Mucosa of stomach (tissue), 1 donor: ENCODE data around the gene CEACAM19.
"Not testable (repeated sequence)": the region's sequence is repeated elsewhere in the genome, so short reads cannot be mapped to it uniquely, and the experiment has no call there.

Source experiments
- H3K27me3 ChIP-seq: one replicate; pipeline ENCODE4 v1.7.0; 2013; ENCODE audit warnings: mild to moderate bottlenecking, low read length; ENCODE audit not compliant: control insufficient read depth, insufficient read depth
- H3K36me3 ChIP-seq: one replicate; pipeline ENCODE4 v1.7.0; 2013; ENCODE audit warnings: low read length; ENCODE audit not compliant: control insufficient read depth, insufficient read depth
- H3K4me1 ChIP-seq: one replicate; pipeline ENCODE4 v1.7.0; 2013; ENCODE audit warnings: mild to moderate bottlenecking, low read length; ENCODE audit not compliant: control insufficient read depth, insufficient read depth
- H3K4me3 ChIP-seq: one replicate; pipeline ENCODE4 v1.7.0; 2013; ENCODE audit warnings: low read length
- H3K9ac ChIP-seq: one replicate; pipeline ENCODE4 v1.7.0; 2013; ENCODE audit warnings: mild to moderate bottlenecking, low read length, moderate library complexity
- H3K9me3 ChIP-seq: one replicate; pipeline ENCODE4 v1.7.0; 2013; ENCODE audit warnings: mild to moderate bottlenecking, low read length, moderate library complexity; ENCODE audit not compliant: control insufficient read depth
- donor health status: Pancreatic carcinoma.

CEACAM19 gene

GRCh38 chr19:44684396-44684795 lies 13.1 kb downstream of the CEACAM19 start:
- peaks cover 17% of the 10 kb centered on the region for H3K4me1 ChIP-seq
- not testable (repeated sequence) for H3K9me3 ChIP-seq, H3K27me3 ChIP-seq, H3K9ac ChIP-seq, H3K4me3 ChIP-seq, H3K36me3 ChIP-seq

GRCh38 chr19:44684892-44685863 lies 13.9 kb downstream of the CEACAM19 start:
- Histone ChIP-seq H3K9ac (no peak overlapping the region), H3K4me1 (peaks cover 23% of the 10 kb centered on the region), H3K36me3 (no peaks in the 10 kb centered on the region), H3K9me3 (no peaks in the 10 kb centered on the region), H3K27me3 (no peaks in the 10 kb centered on the region), H3K4me3 (no peak overlapping the region)

GRCh38 chr19:44685877-44686276 lies 14.6 kb downstream of the CEACAM19 start:
- H3K9ac ChIP-seq = no peak overlapping the region
- H3K36me3 ChIP-seq = no peaks in the 10 kb centered on the region
- no peak overlapping the region for H3K4me3 ChIP-seq
- H3K27me3 ChIP-seq = no peaks in the 10 kb centered on the region
- no peaks in the 10 kb centered on the region for H3K9me3 ChIP-seq
- peaks cover 22% of the 10 kb centered on the region for H3K4me1 ChIP-seq

- Histone ChIP-seq H3K4me1 (peaks cover 23% of the 10 kb centered on the region), H3K27me3 (no peaks in the 10 kb centered on the region), H3K9ac (no peak overlapping the region), H3K4me3 (no peak overlapping the region), H3K36me3 (no peaks in the 10 kb centered on the region), H3K9me3 (no peaks in the 10 kb centered on the region)
These were observed 15.6 kb downstream of the CEACAM19 start for GRCh38 chr19:44686896-44687295.

- H3K9ac ChIP-seq = no peak overlapping the region
- H3K36me3 ChIP-seq = no peaks in the 10 kb centered on the region
- no peak overlapping the region for H3K4me3 ChIP-seq
- H3K4me1 ChIP-seq = peaks cover 33% of the 10 kb centered on the region
- H3K9me3 ChIP-seq = no peaks in the 10 kb centered on the region
- no peaks in the 10 kb centered on the region for H3K27me3 ChIP-seq
These were observed 16.6 kb downstream of the CEACAM19 start for GRCh38 chr19:44687888-44688287.

- Histone ChIP-seq H3K27me3 (no peaks in the 10 kb centered on the region), H3K4me3 (no peak overlapping the region), H3K4me1 (peaks cover 40% of the 10 kb centered on the region)
These were observed 18.2 kb downstream of the CEACAM19 start for GRCh38 chr19:44689290-44690130.

GRCh38 chr19:44690131-44690440 lies 18.8 kb downstream of the CEACAM19 start:
- no peaks in the 10 kb centered on the region for H3K27me3 ChIP-seq
- no peaks in the 10 kb centered on the region for H3K9me3 ChIP-seq
- H3K4me1 ChIP-seq = peaks cover 40% of the 10 kb centered on the region
- H3K36me3 ChIP-seq = no peaks in the 10 kb centered on the region
- H3K9ac ChIP-seq = no peak overlapping the region
- H3K4me3 ChIP-seq = no peak overlapping the region

More at GRCh38 chr19:44689290-44690130, 18.2 kb downstream of the CEACAM19 start:
- Histone ChIP-seq H3K9me3 (no peaks in the 10 kb centered on the region), H3K9ac (no peak overlapping the region), H3K36me3 (no peaks in the 10 kb centered on the region)

GRCh38 chr19:44692379-44692721 lies 21.1 kb downstream of the CEACAM19 start:
- H3K36me3 ChIP-seq = no peaks in the 10 kb centered on the region
- no peaks in the 10 kb centered on the region for H3K9me3 ChIP-seq
- H3K27me3 ChIP-seq = no peaks in the 10 kb centered on the region
- no peak overlapping the region for H3K4me3 ChIP-seq
- H3K9ac ChIP-seq = peak overlapping the region; percentile 49
- peaks cover 53% of the 10 kb centered on the region for H3K4me1 ChIP-seq

GRCh38 chr19:44694184-44694579 lies 22.9 kb downstream of the CEACAM19 start:
- H3K36me3 ChIP-seq = no peaks in the 10 kb centered on the region
- no peaks in the 10 kb centered on the region for H3K27me3 ChIP-seq
- no peak overlapping the region for H3K9ac ChIP-seq
- peaks cover 65% of the 10 kb centered on the region for H3K4me1 ChIP-seq
- H3K9me3 ChIP-seq = no peaks in the 10 kb centered on the region
- H3K4me3 ChIP-seq = no peak overlapping the region

GRCh38 chr19:44696939-44697669 lies 25.8 kb downstream of the CEACAM19 start:
- Histone ChIP-seq H3K27me3 (no peaks in the 10 kb centered on the region), H3K9me3 (no peaks in the 10 kb centered on the region), H3K36me3 (no peaks in the 10 kb centered on the region), H3K9ac (no peak overlapping the region), H3K4me3 (no peak overlapping the region), H3K4me1 (peaks cover 55% of the 10 kb centered on the region)

- Histone ChIP-seq H3K4me1 (peaks cover 50% of the 10 kb centered on the region), H3K9me3 (no peaks in the 10 kb centered on the region), H3K9ac (peak overlapping the region; percentile 22), H3K4me3 (no peak overlapping the region), H3K27me3 (no peaks in the 10 kb centered on the region), H3K36me3 (no peaks in the 10 kb centered on the region)
These were observed 26.4 kb downstream of the CEACAM19 start for GRCh38 chr19:44697670-44698034.
